GM10266 (cell line): ENCODE measurements around the gene MBTPS1.

Experiments used
- DNase-seq: peaks from one replicate; pipeline ENCODE4 v3.0.0; 2012; ENCODE audit errors: extremely low spot score
- CTCF ChIP-seq: IDR thresholded peaks from 2 replicates; pipeline ENCODE4 v1.5.1; 2012; ENCODE audit warnings: mild to moderate bottlenecking, low read depth; ENCODE audit not compliant: control insufficient read depth, insufficient read depth; ENCODE audit errors: missing control alignments

Gene MBTPS1

GRCh38 chr16:84065536-84066132 is 51.1 kb downstream of the MBTPS1 start:
- TF ChIP-seq CTCF: peak; percentile 66
- no peak for DNase-seq

DNA sequence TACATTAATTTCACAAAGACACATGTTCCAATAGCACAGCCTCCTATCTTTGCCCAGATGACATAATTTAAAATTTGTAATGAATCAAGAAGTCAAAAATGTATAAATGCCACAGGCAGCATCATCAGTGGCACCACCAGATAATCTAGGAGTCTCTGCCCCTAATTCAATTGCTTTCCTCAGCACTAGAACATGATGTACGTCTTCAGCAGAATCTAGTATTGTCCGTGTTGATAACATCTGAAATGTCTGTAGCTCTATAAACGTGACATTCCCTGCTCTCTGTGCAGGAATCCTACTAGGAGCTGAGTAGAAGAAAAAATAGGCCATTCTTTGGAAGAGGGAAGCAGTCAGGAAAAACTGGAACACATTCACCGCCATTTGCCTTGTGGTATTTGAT is 52.8 kb downstream of the MBTPS1 start:
- TF ChIP-seq CTCF: no peak
- DNase-seq: no peak

DNA sequence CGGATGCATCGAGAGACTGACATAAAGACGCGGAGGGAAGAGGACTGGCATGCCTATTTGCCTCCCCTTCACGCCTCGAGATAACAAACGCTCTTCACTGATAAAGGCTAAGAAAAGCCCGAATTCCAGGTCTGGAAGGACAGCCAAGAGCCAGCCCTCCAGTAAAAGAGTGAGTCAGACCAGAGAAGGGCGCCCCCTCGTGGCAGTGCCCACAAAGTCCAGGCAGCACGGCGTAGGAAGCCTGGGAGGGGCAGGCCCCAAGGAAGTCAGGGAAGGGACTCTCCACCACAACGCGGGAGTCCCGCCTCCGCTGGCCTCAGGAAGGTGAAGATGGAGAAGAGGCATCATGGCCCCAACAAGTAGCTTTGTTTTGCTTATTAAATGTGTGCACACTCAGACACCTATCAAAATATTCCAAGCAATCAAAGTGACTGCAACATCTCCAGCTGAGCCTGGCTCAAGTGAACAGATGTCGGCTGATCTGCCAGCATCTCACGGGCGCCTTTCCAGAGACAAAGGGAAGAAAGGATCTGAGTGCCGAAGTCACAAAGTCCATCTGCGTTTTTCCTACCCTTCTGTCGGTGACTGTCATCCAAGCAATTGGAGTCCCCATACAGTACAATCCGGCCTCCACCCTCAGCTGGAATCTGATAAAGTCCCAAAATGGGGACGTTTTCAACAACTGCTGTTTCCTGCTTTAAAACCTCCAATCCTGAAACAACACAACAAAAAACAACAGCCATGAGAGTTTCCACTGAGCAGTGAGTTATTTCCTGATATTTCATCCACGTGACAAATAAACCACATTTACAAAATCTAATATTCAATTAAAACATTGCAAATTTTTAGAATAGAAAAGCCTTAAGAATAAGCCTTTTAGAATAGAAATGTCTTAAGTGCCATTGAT is 53.8 kb downstream of the MBTPS1 start:
- peak; percentile 74 for TF ChIP-seq CTCF

DNA sequence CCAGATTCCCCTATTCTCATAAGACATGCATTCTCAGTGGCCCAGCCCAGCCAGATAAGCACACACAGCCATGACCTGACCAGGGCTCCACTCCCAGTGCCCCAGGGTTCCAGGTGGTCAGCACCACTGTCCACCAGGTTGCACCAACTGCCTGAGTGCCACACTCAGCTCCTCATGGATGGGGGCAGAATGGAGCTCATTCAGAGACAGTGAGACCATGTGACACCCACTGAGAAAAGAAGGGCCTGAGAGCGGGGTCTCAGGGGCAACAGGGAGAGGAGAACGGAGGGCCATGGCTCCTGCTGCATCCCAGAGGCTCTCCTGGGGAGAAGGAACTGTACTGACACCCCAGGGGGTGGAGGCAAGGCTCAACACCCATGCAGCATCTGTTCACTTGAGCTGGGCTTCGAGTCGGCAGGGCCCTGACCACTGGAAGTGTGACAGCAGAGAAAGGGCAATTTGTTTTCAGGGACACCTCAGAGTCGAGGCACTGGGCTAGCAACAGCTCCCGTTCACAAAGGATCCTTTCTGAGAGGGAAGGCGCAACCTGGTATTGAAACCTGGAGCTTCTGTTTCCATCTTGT is 55.4 kb downstream of the MBTPS1 start:
- TF ChIP-seq CTCF: no peak

More for the DNA sequence above, 53.8 kb downstream of the MBTPS1 start:
- peak; percentile 68 for DNase-seq

GRCh38 chr16:84059946-84060901 is 56.5 kb downstream of the MBTPS1 start:
- no peak for TF ChIP-seq CTCF
- DNase-seq: no peak

More for the DNA sequence above, 55.4 kb downstream of the MBTPS1 start:
- no peak for DNase-seq

DNA sequence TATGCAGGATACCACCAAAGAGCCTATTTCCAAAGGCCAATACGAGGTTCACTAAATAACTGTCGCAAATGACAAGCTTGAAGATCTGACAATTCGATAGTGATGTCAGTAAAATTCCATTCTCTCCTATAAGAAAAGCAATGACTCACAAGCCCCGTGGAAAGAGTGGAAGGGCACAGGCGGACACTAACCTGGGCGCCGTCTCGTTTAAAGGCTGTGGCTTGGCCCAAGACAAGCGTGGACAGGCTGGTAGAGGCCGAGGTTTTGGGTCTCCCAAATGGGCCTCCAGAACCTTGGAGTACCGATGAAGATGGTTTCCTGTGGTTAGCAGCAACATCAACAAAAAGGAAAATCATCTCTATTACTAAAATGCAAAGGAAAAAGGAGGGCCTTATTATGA is 57.6 kb downstream of the MBTPS1 start:
- DNase-seq: no peak
- TF ChIP-seq CTCF: no peak
